Duodenal mucosa (tissue), 2 donors: ENCODE data around the gene CYSLTR2.

ENCODE experiments used
- H3K27ac ChIP-seq: one replicate; pipeline ENCODE4 v1.7.0; 2013; ENCODE audit warnings: low read depth, low read length
- H3K27me3 ChIP-seq, 2 donors: one replicate each; pipeline ENCODE4 v1.7.0; 2013; ENCODE audit warnings: low read length in 2 of 2, control low read depth in 1 of 2; ENCODE audit not compliant: insufficient read depth in 2 of 2, control insufficient read depth in 1 of 2
- H3K36me3 ChIP-seq, 2 donors: one replicate each; pipeline ENCODE4 v1.7.0; 2013; ENCODE audit warnings: low read length in 2 of 2, control low read depth in 1 of 2; ENCODE audit not compliant: insufficient read depth in 2 of 2, control insufficient read depth in 1 of 2
- H3K4me1 ChIP-seq, 2 donors: one replicate each; pipeline ENCODE4 v1.7.0; 2013; ENCODE audit warnings: low read length in 2 of 2, control low read depth in 1 of 2; ENCODE audit not compliant: insufficient read depth in 2 of 2, control insufficient read depth in 1 of 2
- H3K4me3 ChIP-seq, 2 donors: one replicate each; pipeline ENCODE4 v1.7.0; 2013; ENCODE audit warnings: low read length in 2 of 2, low read depth in 1 of 2
- H3K9ac ChIP-seq, 2 donors: one replicate each; pipeline ENCODE4 v1.7.0; 2013; ENCODE audit warnings: low read length in 2 of 2, low read depth in 1 of 2
- H3K9me3 ChIP-seq, 2 donors: one replicate each; pipeline ENCODE4 v1.7.0; 2013; ENCODE audit warnings: low read length in 2 of 2, control low read depth in 1 of 2; ENCODE audit not compliant: control insufficient read depth in 1 of 2

The CYSLTR2 gene

DNA sequence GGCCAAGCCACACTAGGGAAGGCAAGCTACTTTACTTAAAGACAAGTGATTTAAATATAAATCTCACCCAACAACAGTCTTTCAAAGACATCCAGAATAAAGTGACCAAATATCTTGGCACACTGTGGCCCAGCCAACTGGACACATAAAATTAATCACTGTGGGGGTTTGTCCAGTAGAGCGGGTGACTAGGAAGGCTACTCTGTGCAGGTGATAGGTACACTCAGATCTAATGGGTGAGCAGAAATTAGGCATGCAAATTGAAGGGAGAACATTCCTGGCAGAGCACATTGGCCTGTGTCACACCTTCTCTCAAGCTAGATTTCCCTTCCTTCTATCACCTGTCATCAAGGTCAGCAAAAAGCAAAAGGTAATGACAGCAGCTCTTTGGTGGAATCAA, 23.4 kb upstream of the CYSLTR2 start:
- Histone ChIP-seq H3K4me3 (no peak overlapping the region), H3K4me1 (peaks cover 4 to 14% of the 10 kb centered on the region in 2 donors), H3K9ac (no peak overlapping the region), H3K27me3 (no peaks in the 10 kb centered on the region), H3K9me3 (peaks cover 2 to 4% of the 10 kb centered on the region in 2 donors), H3K36me3 (no peaks in the 10 kb centered on the region), H3K27ac (no peak overlapping the region)

DNA sequence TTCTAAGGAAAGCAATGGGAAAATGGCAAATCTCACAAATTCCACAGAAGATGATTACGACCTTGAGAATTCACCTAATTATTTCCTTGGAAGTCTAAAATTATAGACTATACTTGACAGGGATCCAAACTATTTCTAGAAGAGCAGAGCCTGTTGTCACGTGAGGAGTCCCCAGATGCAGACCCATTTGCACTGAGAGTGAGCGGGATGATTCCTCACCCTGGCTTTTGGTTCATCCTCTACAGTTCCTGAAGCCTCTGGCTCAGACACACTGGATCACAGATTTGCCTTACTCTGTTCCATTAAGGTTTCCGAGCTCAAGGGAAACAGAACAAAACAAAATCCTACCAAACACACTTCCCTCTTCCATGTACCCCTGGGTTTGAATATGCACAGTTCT, 23.0 kb upstream of the CYSLTR2 start:
- H3K4me1 ChIP-seq, result peaks cover 4 to 14% of the 10 kb centered on the region in 2 donors
- H3K9me3 ChIP-seq, result peaks cover 2 to 4% of the 10 kb centered on the region in 2 donors
- H3K27ac ChIP-seq, result no peak overlapping the region
- H3K36me3 ChIP-seq, result no peaks in the 10 kb centered on the region
- no peaks in the 10 kb centered on the region for H3K27me3 ChIP-seq
- H3K4me3 ChIP-seq, result no peak overlapping the region
- H3K9ac ChIP-seq, result no peak overlapping the region

DNA sequence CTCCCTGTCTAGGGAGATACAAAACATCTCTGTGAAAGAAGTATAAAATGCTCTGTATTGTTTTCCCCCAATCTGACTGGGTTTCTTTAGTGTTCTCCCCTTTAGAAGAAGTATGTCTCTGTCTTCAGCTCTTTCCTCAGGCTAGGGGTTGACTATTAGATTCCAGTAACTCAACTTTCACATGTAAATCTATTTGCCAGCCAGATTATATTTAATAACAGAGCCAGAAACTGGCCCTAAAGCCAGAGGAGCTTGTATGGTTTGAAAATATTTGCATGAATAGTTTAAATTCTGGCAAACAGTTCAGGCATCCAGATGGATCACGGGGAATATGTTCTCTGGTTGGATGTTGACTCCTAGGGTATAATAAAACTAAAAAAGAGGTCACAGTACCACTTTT, 22.3 kb upstream of the CYSLTR2 start:
- Histone ChIP-seq H3K36me3 (no peaks in the 10 kb centered on the region), H3K9me3 (peaks cover 5 to 10% of the 10 kb centered on the region in 2 donors), H3K27ac (no peak overlapping the region), H3K9ac (no peak overlapping the region), H3K27me3 (no peaks in the 10 kb centered on the region), H3K4me3 (no peak overlapping the region), H3K4me1 (peaks cover under 1 to 14% of the 10 kb centered on the region in 2 donors)

DNA sequence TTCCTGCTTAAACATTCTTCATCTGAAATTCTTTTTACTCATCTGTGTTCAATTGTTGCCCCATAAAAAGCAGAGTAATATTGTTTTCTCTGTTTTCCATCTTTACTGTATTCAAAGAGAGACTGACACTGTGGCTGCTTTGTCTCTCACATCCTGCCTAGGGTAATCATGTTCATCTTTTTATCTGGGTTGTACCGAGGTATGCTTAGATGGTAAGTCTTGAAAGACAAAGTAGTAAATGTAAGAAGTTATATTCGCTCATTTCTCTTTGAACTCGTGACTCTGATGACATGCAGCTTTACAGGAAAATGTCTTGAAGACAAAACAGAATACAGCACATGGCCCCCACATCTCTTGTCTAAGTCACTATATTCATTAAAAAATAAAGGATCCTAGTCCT, 20.0 kb upstream of the CYSLTR2 start:
- Histone ChIP-seq H3K9me3 (peaks cover 5 to 10% of the 10 kb centered on the region in 2 donors), H3K36me3 (no peaks in the 10 kb centered on the region), H3K27me3 (no peaks in the 10 kb centered on the region), H3K4me3 (no peak overlapping the region), H3K4me1 (peaks cover 0 to 24% of the 10 kb centered on the region in 2 donors), H3K9ac (no peak overlapping the region), H3K27ac (no peak overlapping the region)

DNA sequence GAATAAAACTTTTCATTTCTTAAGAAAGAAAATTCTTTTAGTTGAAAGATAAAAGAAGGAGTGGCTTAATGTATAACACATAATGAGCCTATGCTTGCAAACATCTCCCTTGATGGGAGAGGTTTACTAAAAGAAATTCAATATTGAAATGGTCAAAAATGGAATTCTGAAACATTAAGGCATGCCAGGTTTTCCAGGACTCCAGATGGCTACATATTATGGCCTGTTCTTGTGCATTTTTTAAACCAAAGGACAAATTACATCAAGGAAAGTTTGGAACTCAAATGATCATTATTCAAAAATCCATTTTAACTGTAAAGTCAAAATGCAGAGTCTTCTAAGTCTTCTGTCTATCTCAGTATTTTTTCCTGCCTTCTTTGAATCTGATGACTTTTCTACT, 19.1 kb upstream of the CYSLTR2 start:
- Histone ChIP-seq H3K27me3 (no peaks in the 10 kb centered on the region), H3K36me3 (no peaks in the 10 kb centered on the region), H3K9ac (no peak overlapping the region), H3K4me3 (no peak overlapping the region), H3K27ac (no peak overlapping the region), H3K4me1 (peaks cover 0 to 17% of the 10 kb centered on the region in 2 donors), H3K9me3 (peaks cover 5 to 10% of the 10 kb centered on the region in 2 donors)

DNA sequence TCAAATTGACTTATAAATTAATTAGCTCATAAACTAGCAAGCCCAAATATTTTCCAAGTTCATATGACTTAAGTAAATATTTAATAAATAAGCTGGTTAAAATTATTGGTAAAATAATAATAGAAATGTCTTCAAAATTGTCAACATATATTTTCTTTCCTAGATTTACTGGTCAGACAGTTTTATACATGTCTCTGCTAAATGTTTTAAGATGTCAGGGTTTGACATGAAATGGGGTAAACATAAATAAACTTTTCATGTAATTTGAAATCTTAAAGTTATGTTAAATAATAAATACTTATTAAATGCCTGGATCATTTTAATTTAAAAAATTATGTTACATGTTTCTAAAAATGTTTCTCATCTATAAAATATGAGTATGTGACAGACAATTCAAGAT, 18.3 kb upstream of the CYSLTR2 start:
- Histone ChIP-seq H3K9ac (no peak overlapping the region), H3K27ac (no peak overlapping the region), H3K27me3 (no peaks in the 10 kb centered on the region), H3K9me3 (peaks cover 5 to 10% of the 10 kb centered on the region in 2 donors), H3K4me1 (peaks cover 0 to 10% of the 10 kb centered on the region in 2 donors), H3K4me3 (no peak overlapping the region), H3K36me3 (no peaks in the 10 kb centered on the region)

DNA sequence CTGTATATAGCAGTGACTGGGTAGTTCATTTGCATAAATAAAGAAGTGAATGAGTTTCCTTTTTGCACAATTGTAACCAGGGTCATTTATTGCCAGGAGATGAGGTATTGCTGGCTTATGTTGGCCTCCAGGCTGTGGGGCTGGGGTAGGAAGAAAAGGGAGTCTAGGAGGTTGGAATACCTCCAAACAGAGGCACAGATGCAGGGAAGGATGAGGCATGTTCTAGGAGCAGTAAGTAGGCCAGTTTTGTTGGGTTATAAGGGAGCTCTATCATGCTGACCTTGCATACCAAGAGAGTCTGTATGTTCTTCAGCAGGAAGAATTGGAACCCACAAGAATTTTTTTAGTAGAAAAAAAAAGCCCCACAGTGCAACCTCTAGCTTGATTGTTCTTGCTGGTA, 17.2 kb upstream of the CYSLTR2 start:
- peaks cover 5 to 10% of the 10 kb centered on the region in 2 donors for H3K9me3 ChIP-seq
- no peak overlapping the region for H3K9ac ChIP-seq
- H3K27me3 ChIP-seq, result no peaks in the 10 kb centered on the region
- no peak overlapping the region for H3K27ac ChIP-seq
- H3K4me1 ChIP-seq, result peaks cover 0 to 10% of the 10 kb centered on the region in 2 donors
- no peaks in the 10 kb centered on the region for H3K36me3 ChIP-seq
- H3K4me3 ChIP-seq, result no peak overlapping the region

DNA sequence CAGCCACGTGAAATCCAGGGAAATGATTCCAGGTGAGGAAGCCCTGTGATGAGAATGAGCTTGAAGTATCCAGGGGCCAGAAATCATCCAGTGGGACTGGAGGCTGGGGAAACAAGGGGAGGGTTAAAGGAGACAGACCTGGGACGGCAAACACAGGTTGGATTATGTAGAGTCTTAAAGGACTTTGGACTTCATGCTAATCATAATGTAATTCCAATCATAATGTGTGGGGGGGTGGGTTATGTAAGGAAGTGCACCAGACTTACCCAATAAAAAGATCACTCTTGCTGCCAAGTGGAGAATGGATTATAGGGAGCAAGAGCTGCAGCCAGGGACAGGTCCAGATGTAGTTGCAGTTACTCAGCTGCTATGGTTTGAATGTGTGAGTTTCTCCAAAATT, 16.1 kb upstream of the CYSLTR2 start:
- peaks cover 5 to 10% of the 10 kb centered on the region in 2 donors for H3K9me3 ChIP-seq
- no peak overlapping the region for H3K4me3 ChIP-seq
- no peak overlapping the region for H3K27ac ChIP-seq
- H3K9ac ChIP-seq, result no peak overlapping the region
- peaks cover 0 to 10% of the 10 kb centered on the region in 2 donors for H3K4me1 ChIP-seq
- H3K27me3 ChIP-seq, result no peaks in the 10 kb centered on the region
- no peaks in the 10 kb centered on the region for H3K36me3 ChIP-seq

DNA sequence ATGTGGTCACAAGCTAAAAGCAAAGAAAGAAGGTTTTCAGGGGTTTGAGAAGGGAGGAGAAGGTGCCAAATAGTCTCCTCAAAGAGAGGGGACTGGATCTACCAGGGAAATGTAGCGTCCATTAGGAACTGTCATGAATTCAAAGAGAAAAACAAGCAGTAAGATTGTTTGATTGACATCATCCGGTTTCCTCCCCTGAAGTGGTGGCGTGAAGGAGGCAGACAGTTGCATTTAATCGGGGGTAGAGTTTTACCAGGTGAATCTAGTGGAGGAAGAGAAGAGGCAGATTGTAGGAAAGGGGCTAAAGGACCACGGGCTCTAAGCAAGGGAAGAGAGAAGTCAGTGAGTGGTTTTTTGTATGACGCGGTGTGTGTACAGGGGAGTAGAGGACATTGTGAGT, 13.0 kb upstream of the CYSLTR2 start:
- peaks cover 3 to 6% of the 10 kb centered on the region in 2 donors for H3K9me3 ChIP-seq
- H3K36me3 ChIP-seq, result no peaks in the 10 kb centered on the region

DNA sequence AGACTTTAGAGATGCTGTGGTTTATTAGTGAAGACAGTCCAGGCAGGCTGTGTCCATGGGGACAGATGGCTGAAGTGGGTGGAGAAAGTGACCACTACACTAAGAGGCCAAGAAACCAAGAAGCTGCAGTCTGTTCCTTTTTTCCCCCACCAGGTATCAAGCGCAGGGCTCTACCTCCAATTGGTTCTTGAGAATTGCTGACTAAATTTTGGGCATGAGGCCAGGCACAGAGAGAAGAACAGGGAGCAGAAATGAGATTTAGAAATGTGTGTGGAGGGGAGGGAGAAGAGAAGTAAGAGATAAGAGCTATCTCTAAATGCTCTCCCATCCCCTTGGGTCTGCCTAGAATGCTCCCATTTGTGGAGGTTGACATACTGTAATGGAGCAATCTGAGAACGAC, 12.3 kb upstream of the CYSLTR2 start:
- Histone ChIP-seq H3K36me3 (no peaks in the 10 kb centered on the region), H3K27me3 (no peaks in the 10 kb centered on the region), H3K27ac (no peak overlapping the region), H3K9me3 (peaks cover 0 to under 1% of the 10 kb centered on the region in 2 donors), H3K4me3 (no peak overlapping the region), H3K9ac (no peak overlapping the region), H3K4me1 (peaks cover 0 to 10% of the 10 kb centered on the region in 2 donors)

More for the DNA sequence above, 13.0 kb upstream of the CYSLTR2 start:
- no peaks in the 10 kb centered on the region for H3K27me3 ChIP-seq
- peaks cover 0 to 10% of the 10 kb centered on the region in 2 donors for H3K4me1 ChIP-seq
- no peak overlapping the region for H3K9ac ChIP-seq
- no peak overlapping the region for H3K27ac ChIP-seq
- no peak overlapping the region for H3K4me3 ChIP-seq

DNA sequence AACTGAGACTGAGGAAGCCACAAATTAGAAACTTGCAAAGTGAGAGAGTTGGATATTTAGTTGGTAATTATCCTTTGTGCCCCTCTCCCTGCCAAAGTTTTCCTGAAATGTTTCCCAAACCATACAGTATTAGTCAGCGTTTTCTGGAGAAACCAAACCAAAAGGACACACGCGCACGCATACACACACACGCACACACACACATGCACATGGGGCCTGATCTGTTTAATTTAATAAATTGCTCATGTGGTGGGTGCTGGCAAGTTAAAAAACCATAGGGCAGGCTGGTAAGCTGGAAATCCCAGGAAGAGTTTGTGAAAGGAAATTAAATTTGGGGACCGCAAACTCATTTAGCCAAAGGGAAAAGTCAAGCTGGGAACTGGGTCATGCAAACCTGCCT, 11.7 kb upstream of the CYSLTR2 start:
- Histone ChIP-seq H3K27ac (no peak overlapping the region), H3K4me3 (no peak overlapping the region), H3K9ac (no peak overlapping the region), H3K36me3 (no peaks in the 10 kb centered on the region), H3K9me3 (no peaks in the 10 kb centered on the region), H3K27me3 (no peaks in the 10 kb centered on the region), H3K4me1 (peaks cover 0 to 10% of the 10 kb centered on the region in 2 donors)
